ENCODE results near the gene PIM1.
"Not testable (repeated sequence)": the region's sequence is repeated elsewhere in the genome, so short reads cannot be mapped to it uniquely, and the experiment has no call there.

Gene PIM1

DNA sequence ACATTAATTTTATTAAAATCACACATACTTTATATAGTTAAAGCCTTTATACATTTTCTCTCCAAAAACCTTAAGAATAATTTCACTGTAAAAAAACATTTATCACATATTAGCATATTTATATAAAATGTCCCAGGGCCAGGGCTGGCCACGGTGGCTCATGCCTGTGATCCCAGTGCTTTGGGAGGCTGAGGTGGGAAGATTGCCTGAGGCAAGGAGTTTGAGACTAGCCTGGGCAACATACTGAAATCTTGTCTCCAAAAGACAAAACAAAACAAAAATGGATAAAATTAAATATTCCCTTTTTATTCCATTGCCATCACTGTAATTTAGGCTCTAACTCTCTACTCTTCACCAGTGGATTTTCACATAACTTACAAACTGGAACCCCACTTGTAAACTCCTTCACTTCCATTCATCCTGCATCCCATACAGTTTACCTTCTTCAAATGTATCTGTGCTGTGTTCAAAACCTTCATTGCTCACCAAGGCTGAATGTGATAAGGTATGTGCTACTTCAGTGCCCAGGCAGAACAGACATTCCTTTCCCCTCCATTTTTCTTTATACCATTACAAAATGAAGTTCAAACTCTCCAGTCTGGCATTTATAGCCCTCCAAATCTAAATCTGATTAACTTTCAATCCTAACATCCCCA is 42.9 kb upstream of the PIM1 start:
- H3K4me3 ChIP-seq (ENCODE audit: low read length) = no peak overlapping the region
- TF ChIP-seq CTCF (IDR thresholded peaks at IDR 0.05; ENCODE audit: insufficient read depth, low read depth, low read length, missing control alignments) = no peak
- DNase-seq (ENCODE audit: low read depth) = peak; percentile 37

- TF ChIP-seq CTCF (IDR thresholded peaks at IDR 0.05; ENCODE audit: insufficient read depth, low read depth, low read length, missing control alignments) = no peak
- DNase-seq (ENCODE audit: low read depth) = peak; percentile 51
- no peak overlapping the region for H3K4me3 ChIP-seq (ENCODE audit: low read length)
Measured at GRCh38 chr6:37127961-37128862, 41.7 kb upstream of the PIM1 start.

GRCh38 chr6:37128863-37129443 is 41.0 kb upstream of the PIM1 start:
- H3K4me3 ChIP-seq (ENCODE audit: low read length); DNase-seq (ENCODE audit: low read depth): not testable (repeated sequence)

DNA sequence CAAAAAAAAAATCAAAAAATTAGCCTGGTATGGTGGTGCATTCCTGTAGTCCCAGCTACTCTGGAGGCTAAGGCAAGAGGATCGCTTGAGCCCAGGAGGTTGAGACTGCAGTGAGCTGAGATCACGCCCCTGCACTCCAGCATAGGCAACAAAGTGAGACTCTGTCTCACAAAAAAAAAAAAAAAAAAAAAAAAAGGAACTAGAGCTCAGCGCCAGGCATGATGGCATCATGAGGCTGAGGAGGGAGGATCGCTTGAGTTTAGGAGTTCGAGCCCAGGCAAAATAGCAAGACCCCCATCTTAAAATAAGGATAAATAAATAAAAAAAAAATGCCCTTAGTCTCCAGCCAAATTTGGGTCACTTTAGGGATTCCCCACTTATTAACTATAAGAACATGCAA is 40.4 kb upstream of the PIM1 start:
- no peak overlapping the region for H3K4me3 ChIP-seq (ENCODE audit: low read length)
- no peak for TF ChIP-seq CTCF (IDR thresholded peaks at IDR 0.05; ENCODE audit: insufficient read depth, low read depth, low read length, missing control alignments)
- DNase-seq (ENCODE audit: low read depth) = no peak

- DNase-seq (ENCODE audit: low read depth) = peak; percentile 83
- no peak for TF ChIP-seq CTCF (IDR thresholded peaks at IDR 0.05; ENCODE audit: insufficient read depth, low read depth, low read length, missing control alignments)
- H3K4me3 ChIP-seq (ENCODE audit: low read length) = no peak overlapping the region
Measured at GRCh38 chr6:37130704-37131103, 39.2 kb upstream of the PIM1 start.

DNA sequence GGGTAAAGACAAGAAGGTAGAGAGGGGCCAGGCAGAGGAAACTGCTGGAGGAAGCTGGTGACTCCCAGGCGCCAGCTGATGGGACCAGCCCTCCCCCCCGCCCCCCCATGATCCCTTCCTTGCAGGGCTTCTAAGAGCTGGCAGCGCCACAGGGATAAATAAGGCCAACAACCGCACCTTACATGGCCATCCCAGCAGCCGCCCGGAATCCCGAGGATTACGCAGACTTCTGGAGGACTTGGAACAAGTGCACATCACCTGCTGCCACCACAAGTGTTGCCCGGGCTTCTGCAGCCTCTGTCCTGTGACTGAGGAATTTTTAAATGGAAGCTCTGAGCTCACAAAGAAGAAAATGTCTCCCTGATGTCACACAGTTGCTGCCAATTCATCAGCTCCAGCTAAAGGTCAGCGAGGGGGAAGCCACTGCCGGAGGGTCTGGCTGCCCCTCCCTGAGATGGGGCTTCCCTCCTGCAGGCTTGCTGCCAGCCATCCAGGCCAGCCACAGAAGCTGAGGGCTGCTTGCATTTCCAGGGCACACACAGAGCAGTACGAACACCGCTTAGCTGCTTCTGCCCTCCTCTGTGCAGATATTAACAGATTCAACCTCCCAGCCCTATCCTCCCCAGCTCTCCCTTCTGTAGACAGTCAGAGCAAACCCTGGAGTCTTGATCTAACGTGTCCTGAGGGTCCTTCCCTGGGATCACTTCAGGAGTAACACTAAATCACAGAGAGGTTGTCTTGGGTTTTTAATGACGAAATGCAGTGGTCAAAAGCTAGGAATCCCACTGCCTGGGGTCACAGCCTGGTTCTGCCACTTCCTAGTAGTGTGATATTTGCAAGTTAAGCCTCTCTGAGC is 38.6 kb upstream of the PIM1 start:
- H3K4me3 ChIP-seq (ENCODE audit: low read length) = no peak overlapping the region
- no peak for TF ChIP-seq CTCF (IDR thresholded peaks at IDR 0.05; ENCODE audit: insufficient read depth, low read depth, low read length, missing control alignments)
- DNase-seq (ENCODE audit: low read depth) = peak; percentile 63

GRCh38 chr6:37131960-37132253 is 38.0 kb upstream of the PIM1 start:
- no peak for TF ChIP-seq CTCF (IDR thresholded peaks at IDR 0.05; ENCODE audit: insufficient read depth, low read depth, low read length, missing control alignments)
- no peak for DNase-seq (ENCODE audit: low read depth)

More at GRCh38 chr6:37131960-37132253, 38.0 kb upstream of the PIM1 start:
- H3K4me3 ChIP-seq (ENCODE audit: low read length) = no peak overlapping the region

All from epithelial cell of esophagus (primary cell).